CD4-positive, alpha-beta T cell treated with Interferon gamma for 1 hour (primary cell): ENCODE measurements around the gene C1orf167.

Experiments used
- DNase-seq: peaks from one replicate; pipeline ENCODE4 v3.0.0-alpha.2; 2020

C1orf167 gene

GRCh38 chr1:11767922-11768704 lies 6.1 kb downstream of the C1orf167 start:
- DNase-seq = no peak

- DNase-seq = no peak
Measured at GRCh38 chr1:11768821-11769220, 6.8 kb downstream of the C1orf167 start.

GRCh38 chr1:11769274-11769673 lies 7.3 kb downstream of the C1orf167 start:
- no peak for DNase-seq

DNA sequence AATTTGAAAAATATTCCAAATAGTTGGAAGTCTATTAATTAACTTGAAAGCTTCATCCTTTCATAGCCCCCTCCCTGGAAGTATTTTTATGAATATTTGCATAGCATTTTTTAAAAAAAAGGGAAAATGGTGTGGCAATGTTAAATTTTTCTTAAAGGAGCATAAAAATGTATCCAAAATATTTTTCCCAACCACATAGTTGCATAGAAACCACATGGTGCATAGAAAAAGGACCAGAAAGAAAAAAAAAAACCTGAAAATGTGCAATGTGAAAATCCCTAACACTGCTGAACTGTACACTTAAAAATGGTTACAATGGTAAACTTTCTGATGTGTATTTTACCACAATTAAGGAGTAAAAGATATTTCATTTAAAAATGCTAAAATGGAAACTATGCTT lies 8.0 kb downstream of the C1orf167 start:
- no peak for DNase-seq

DNA sequence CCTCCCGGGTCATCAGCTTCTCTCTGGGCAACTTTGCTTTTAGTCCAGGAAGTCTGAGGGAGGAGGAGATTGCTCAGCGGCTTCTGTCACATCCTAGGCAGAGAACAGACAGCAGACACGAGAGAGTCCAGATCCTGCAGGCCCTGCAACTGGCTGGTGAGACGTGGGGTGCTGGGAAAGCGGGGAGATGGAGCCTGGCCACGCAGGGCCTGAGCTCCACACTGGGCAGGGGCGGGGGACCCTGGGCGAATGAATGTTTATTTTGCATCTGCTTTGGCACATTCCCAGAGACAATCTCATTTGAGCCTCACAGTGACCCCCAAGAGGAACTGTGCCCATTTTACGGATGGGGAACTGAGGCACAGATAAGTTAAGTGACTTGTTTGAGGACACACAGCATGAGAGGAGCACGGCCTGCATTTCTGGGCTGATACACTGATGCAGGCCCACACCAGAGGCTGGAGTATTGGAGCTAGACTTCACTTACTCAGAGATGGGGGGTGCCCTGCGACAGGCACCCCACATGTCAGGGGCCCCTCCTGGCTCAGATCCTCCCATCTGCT lies 9.6 kb downstream of the C1orf167 start:
- no peak for DNase-seq

DNA sequence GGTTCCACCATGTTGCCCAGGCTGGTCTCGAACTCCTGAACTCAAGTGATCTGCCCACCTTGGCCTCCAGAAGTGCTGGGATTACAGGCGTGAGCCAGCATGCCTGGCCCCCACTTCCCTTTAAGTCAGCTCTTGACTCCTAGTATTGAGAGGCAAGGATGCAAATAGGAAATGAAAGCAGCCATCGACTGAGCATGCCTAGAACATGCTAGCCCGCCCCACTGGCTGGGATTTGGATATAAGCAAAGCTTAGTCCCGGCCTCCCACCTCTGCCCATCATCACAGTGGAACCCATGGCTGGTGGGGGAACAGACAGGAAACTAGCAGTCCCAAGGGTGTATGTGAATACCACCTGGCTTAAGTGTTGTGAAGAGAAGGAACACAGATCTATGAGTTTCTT lies 10.5 kb downstream of the C1orf167 start:
- DNase-seq = no peak

DNA sequence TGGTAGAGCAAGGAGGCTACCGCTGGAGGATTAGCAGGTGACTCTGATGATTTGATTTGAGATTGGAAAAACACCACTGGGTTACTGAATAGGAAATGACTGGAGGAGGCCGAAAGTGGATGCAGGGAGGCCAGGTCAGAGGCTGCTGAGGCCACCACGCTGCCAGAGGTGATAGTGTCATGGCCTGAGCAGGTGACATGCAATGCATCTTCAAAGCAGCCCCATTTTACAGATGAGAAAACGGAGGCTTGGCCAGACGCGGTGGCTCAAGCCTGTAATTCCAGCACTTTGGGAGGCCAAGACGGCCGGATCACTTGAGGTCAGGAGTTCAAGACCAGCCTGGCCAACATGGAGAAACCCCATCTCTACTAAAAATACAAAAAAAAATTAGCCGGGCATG lies 12.8 kb downstream of the C1orf167 start:
- DNase-seq = no peak

DNA sequence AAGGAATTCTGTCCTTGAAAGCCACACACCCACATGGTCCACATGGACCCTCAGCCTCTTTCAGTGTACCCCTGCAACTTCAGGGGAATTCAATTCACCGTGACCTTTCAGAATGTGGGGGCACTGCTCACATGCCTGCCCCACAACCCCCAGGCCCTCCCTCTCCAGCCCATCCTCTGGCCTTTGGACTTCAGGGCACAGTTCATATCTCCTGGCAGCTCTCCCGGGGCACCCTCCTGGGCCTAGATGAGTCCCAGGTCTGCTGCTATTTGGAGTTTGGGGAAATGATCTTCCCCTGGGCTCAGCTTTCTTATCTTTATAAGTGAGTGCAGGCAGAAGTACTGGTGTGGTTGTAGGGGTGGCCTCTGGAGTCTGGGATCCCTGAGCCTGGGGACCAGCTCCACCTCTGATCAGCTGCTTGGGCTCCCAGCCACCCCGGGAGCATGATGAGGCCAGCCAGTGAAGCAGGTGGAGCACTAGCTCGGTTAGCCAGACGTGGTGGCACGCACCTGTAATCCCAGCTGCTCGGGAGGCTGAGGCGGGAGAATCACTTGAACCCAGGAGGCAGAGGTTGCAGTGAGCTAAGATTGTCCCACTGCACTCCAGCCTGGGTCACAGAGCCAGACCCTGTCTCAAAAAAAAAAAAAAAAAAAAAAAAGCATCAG lies 15.8 kb downstream of the C1orf167 start:
- DNase-seq = no peak

GRCh38 chr1:11778336-11778735 lies 16.3 kb downstream of the C1orf167 start:
- DNase-seq = no peak

DNA sequence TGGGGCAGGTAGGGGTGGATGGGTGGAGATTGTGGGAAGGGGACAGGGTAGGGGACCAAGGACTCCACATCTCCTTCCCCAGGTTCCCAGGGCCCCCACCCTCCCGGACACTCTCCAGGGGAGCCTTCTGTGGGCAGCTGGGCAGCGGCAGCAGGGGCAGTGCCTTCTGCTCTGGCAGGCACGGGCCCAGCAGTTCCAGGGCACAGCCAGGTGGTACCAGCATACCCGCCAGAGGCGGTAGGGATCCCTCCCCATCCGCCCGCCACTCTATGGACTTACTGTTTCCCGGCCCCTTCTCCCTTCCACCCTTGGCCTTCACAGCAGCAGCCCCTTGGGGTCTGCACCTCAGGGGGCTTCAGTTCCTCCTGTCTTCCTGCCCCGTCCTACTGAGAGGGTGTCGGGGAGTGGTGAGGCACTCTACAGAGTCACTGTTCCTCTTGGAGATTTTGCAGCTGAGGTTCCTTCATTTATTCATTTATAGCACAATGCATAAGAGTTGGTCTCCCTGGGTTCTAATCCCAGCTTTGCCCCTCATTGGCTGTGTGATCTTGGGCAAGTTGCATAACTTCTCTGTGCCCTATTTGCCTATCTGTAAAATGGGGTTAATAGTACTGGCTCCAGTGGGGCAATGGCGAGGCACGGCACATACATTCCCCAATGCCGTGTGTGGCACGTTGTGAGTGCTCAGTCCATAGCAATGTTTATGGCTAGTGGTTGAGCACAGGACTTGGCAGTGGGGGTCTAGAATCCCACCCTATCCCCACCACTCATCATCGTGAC lies 17.0 kb downstream of the C1orf167 start:
- no peak for DNase-seq

DNA sequence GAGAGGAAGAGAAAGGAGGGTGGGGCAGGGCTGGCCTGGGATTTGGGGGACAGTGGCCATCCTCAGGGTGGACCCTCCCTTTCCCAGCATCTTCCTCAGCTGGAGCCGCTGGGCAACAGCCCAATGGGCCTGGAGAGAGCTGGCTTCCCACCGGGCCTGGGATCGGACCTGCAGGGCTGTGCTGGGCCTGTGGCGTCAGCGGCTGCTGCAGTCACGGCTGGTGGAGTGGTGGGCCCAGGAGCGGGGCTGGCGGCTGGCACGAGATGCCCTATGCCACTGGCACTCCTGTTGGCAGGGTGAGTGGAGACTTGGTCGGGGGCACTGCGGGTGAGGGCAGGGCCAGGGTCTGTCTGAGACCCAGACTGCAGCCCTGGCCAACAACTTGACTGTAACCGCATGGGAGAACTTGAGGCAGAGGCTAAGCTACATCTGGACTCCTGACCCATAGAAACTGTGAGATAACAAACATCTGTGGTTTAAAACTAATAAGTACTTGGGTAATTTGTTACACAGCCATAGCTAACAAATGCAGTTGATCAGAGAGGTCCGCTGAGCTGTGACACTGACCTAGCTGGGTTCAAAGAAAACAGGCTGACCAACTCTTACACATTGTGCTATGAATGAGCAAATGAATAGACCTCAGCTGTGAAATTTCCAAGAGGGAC lies 17.9 kb downstream of the C1orf167 start:
- DNase-seq = no peak

- DNase-seq = no peak
Measured at GRCh38 chr1:11780380-11781147, 18.6 kb downstream of the C1orf167 start.

- no peak for DNase-seq
Measured at GRCh38 chr1:11781297-11781696, 19.3 kb downstream of the C1orf167 start.

- no peak for DNase-seq
Measured at GRCh38 chr1:11782127-11782708, 20.2 kb downstream of the C1orf167 start.

DNA sequence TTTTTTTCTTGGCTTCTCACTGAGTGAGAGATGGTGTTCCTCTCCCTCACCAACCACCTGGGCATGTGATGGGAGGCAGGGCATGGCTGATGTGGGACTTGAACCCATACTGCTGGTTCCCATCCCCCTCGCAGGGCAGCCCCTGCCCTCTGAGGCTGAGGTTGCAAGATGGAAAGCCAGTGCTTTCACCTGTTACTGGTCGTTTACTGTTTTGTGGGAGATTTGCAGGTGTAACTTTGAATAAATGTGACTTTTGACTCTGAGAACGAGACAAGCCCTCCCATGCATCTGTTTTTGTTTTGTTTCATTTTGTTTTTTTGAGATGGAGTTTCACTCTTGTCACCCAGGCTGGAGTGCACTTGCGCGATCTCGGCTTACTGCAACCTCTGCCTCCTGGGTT lies 21.6 kb downstream of the C1orf167 start:
- DNase-seq = no peak

GRCh38 chr1:11784256-11784992 lies 22.4 kb downstream of the C1orf167 start:
- DNase-seq = no peak

- peak; percentile 44 for DNase-seq
Measured at GRCh38 chr1:11784993-11785769, 23.2 kb downstream of the C1orf167 start.

DNA sequence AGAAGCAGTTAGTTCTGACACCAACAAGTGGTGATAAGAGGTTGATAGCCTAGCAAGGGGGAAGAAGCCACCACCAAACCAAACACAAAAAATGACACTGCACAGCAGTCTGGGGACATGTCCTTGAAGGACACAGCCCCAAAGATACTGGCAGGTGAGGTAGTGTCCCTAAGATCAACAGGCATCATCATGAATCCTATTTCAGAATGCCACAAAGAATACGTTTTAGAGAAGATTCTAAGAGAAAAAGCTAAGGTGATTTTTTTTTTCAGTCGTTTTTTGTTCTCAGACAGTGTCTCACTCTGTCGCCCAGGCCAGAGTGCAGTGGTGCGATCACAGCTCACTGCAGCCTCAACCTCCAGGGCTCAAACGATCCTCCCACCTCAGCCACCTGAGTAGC lies 24.2 kb downstream of the C1orf167 start:
- DNase-seq = no peak

DNA sequence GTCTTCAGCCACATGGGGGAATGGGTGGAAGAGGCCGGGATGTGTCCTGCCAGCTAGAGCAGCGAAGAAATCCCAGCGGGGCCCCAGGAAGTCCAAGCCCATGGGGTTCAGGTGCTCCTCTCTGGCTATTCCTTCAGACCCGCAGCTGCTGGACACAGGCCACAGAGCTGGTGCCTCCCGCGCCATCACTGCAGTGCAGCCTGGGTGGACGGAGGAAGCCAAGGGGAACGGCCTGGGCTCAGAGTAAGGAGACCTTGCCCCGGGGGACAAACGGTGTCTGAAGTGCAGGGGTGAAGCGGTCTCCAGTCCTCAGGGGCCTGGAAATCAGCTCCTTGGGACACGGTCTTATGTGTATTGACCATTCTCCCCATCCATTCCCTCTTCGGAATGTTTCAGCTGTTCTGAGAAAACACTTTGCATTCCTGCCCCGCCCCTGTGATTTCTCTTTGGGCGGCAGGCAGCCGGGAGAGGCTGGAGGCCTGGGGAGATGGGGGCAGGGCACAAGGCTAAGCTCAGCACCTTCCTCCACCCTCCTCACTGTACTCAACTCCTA lies 25.3 kb downstream of the C1orf167 start:
- DNase-seq = no peak
